ENCODE data around the gene CAPN7. TPM values are rescaled to one million over a fixed set of nuclear protein-coding genes. Genes with fewer than 3 reads are reported as not detected.

CAPN7 gene
- total RNA-seq, 1 experiment from 2014 or later: 27.7 TPM

DNA sequence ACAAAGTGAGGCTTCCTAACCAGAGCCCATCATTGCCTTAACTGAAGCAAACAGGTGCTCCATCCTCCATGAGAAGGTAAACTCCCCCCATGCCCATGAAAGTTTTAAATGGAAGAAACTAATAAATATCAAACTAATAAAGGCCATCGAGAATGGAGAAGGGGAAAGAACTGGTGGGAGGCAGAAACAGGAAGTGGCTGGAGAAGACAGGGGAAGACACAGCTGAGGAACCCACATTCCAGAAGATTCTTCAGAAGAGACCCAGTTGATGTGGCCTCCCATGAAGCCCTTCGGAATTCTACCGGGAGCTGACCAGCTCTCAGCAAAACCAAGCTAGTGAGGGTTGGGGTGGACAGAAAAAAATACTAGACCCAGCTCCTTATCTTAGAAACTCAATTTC is 84.7 kb downstream of the CAPN7 start:
- H2AFZ ChIP-seq (ENCODE audit: low read depth, low read length, poor library complexity, severe bottlenecking): no peak overlapping the region
- no peaks in the 10 kb centered on the region for H3K36me3 ChIP-seq (ENCODE audit: control insufficient read depth in 1 of 2, insufficient read depth in 2 of 2, low read length in 2 of 2)
- ATAC-seq (no peak), DNase-seq (ENCODE audit: low read depth, low spot score) (no peak)
- no peaks in the 10 kb centered on the region for H3K79me2 ChIP-seq (ENCODE audit: insufficient read depth, low read length)
- H3K9me3 ChIP-seq (ENCODE audit: control insufficient read depth in 1 of 2, insufficient read depth in 1 of 2, low read depth in 1 of 2, low read length in 2 of 2): no peaks in the 10 kb centered on the region
- ChIA-PET POLR2A (no interaction called here), RAD21 (ENCODE audit: low non-redundant PET in 1 of 2, low total read pairs in 2 of 2, uncharacterized antibody in 2 of 2, unreplicated experiment in 2 of 2) (no interaction called here), CTCF (no interaction called here)
- H4K20me1 ChIP-seq (ENCODE audit: insufficient read depth): no peaks in the 10 kb centered on the region
- intact Hi-C loops (cut with micrococcal nuclease): no loop called here
- H3K4me1 ChIP-seq (ENCODE audit: control insufficient read depth in 1 of 2, insufficient read depth in 2 of 2, low read length in 2 of 2): no peaks in the 10 kb centered on the region
- no peak overlapping the region for H3K4me3 ChIP-seq (replicated peaks in 1 of 2; ENCODE audit: low read depth in 1 of 2, low read length in 2 of 2)
- H3K4me2 ChIP-seq (ENCODE audit: low read length): no peak overlapping the region
- no peak overlapping the region for H3K27ac ChIP-seq (ENCODE audit: low read depth, low read length)
- H3K27me3 ChIP-seq (ENCODE audit: insufficient read depth, low read length): no peaks in the 10 kb centered on the region
- no peak overlapping the region for H3K9ac ChIP-seq (ENCODE audit: low read length)
- no TSS peak for BruUV-seq (replicated peaks)
- no peaks in the 10 kb centered on the region for H3K9me2 ChIP-seq (ENCODE audit: insufficient read depth)
- TF ChIP-seq POLR2A (IDR thresholded peaks at IDR 0.05; ENCODE audit: borderline replicate concordance, extremely low read depth, insufficient read depth, insufficient read length): no peak
- TF ChIP-seq, protein P1, sequence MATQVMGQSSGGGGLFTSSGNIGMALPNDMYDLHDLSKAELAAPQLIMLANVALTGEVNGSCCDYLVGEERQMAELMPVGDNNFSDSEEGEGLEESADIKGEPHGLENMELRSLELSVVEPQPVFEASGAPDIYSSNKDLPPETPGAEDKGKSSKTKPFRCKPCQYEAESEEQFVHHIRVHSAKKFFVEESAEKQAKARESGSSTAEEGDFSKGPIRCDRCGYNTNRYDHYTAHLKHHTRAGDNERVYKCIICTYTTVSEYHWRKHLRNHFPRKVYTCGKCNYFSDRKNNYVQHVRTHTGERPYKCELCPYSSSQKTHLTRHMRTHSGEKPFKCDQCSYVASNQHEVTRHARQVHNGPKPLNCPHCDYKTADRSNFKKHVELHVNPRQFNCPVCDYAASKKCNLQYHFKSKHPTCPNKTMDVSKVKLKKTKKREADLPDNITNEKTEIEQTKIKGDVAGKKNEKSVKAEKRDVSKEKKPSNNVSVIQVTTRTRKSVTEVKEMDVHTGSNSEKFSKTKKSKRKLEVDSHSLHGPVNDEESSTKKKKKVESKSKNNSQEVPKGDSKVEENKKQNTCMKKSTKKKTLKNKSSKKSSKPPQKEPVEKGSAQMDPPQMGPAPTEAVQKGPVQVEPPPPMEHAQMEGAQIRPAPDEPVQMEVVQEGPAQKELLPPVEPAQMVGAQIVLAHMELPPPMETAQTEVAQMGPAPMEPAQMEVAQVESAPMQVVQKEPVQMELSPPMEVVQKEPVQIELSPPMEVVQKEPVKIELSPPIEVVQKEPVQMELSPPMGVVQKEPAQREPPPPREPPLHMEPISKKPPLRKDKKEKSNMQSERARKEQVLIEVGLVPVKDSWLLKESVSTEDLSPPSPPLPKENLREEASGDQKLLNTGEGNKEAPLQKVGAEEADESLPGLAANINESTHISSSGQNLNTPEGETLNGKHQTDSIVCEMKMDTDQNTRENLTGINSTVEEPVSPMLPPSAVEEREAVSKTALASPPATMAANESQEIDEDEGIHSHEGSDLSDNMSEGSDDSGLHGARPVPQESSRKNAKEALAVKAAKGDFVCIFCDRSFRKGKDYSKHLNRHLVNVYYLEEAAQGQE (IDR thresholded peaks at IDR 0.05; ENCODE audit: low read depth): no peak
- no peak for TF ChIP-seq ZNF274 (IDR thresholded peaks at IDR 0.05; ENCODE audit: low read depth, low read length)
- no peak for TF ChIP-seq FOSL1 (IDR thresholded peaks at IDR 0.05; ENCODE audit: low read depth)
- no peak for TF ChIP-seq POLR2AphosphoS5 (IDR thresholded peaks at IDR 0.05; ENCODE audit: low read depth, low read length)
- no peak for TF ChIP-seq ELF1 (IDR thresholded peaks at IDR 0.05; ENCODE audit: borderline replicate concordance, low read depth)
- TF ChIP-seq TCF7L2 (IDR thresholded peaks at IDR 0.05; ENCODE audit: borderline replicate concordance, extremely low read depth, insufficient read depth, insufficient read length): no peak
- TF ChIP-seq EGR1 (IDR thresholded peaks at IDR 0.05; ENCODE audit: low read depth): no peak
- TF ChIP-seq, protein P2, sequence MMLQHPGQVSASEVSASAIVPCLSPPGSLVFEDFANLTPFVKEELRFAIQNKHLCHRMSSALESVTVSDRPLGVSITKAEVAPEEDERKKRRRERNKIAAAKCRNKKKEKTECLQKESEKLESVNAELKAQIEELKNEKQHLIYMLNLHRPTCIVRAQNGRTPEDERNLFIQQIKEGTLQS (IDR thresholded peaks at IDR 0.05): no peak
- TF ChIP-seq RAD21 (IDR thresholded peaks at IDR 0.05; ENCODE audit: low read depth): no peak
- no peak for TF ChIP-seq CEBPB (IDR thresholded peaks at IDR 0.05; ENCODE audit: low read depth)
- TF ChIP-seq SIN3A (IDR thresholded peaks at IDR 0.05; ENCODE audit: low read depth): no peak
- TF ChIP-seq EZH2 (IDR thresholded peaks at IDR 0.05): no peak
- TF ChIP-seq, protein P3, sequence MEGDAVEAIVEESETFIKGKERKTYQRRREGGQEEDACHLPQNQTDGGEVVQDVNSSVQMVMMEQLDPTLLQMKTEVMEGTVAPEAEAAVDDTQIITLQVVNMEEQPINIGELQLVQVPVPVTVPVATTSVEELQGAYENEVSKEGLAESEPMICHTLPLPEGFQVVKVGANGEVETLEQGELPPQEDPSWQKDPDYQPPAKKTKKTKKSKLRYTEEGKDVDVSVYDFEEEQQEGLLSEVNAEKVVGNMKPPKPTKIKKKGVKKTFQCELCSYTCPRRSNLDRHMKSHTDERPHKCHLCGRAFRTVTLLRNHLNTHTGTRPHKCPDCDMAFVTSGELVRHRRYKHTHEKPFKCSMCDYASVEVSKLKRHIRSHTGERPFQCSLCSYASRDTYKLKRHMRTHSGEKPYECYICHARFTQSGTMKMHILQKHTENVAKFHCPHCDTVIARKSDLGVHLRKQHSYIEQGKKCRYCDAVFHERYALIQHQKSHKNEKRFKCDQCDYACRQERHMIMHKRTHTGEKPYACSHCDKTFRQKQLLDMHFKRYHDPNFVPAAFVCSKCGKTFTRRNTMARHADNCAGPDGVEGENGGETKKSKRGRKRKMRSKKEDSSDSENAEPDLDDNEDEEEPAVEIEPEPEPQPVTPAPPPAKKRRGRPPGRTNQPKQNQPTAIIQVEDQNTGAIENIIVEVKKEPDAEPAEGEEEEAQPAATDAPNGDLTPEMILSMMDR (IDR thresholded peaks at IDR 0.05 in 2 of 3, conservative IDR thresholded peaks at IDR 0.05 in 1 of 3; ENCODE audit: borderline replicate concordance in 1 of 3, insufficient read depth in 1 of 3, low read depth in 2 of 3, low read length in 2 of 3): no peak
- TF ChIP-seq SP1 (IDR thresholded peaks at IDR 0.05; ENCODE audit: low read depth): no peak
- TF ChIP-seq, protein P4, sequence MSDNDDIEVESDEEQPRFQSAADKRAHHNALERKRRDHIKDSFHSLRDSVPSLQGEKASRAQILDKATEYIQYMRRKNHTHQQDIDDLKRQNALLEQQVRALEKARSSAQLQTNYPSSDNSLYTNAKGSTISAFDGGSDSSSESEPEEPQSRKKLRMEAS (IDR thresholded peaks at IDR 0.05): no peak
- no peak for TF ChIP-seq YY1 (IDR thresholded peaks at IDR 0.05; ENCODE audit: extremely low read depth, insufficient replicate concordance, low read depth, low read length)
- no peak for TF ChIP-seq SRF (IDR thresholded peaks at IDR 0.05; ENCODE audit: low read depth)
